Endodermal cell (in vitro differentiated cells): ENCODE measurements around the gene DEDD. TPM values are rescaled to one million over a fixed set of nuclear protein-coding genes. Genes with fewer than 3 reads are reported as not detected.

Source experiments
- DNase-seq: peaks from one replicate; pipeline ENCODE4 v3.0.0-alpha.2; 2017
- H3K27ac ChIP-seq: 2 replicates; pipeline ENCODE4 v1.5.1; 2013; ENCODE audit warnings: mild to moderate bottlenecking, low read depth, low read length, moderate library complexity
- H3K27me3 ChIP-seq: 2 replicates; pipeline ENCODE4 v1.6.1; 2013; ENCODE audit warnings: mild to moderate bottlenecking, low read length, moderate library complexity; ENCODE audit not compliant: insufficient read depth, control insufficient read depth, poor library complexity, severe bottlenecking
- H3K36me3 ChIP-seq: 2 replicates; pipeline ENCODE4 v1.7.0; 2013; ENCODE audit warnings: mild to moderate bottlenecking, low read length, moderate library complexity; ENCODE audit not compliant: control insufficient read depth, insufficient read depth
- H3K4me1 ChIP-seq: one replicate; pipeline ENCODE4 v1.7.0; 2013; ENCODE audit warnings: low read length; ENCODE audit not compliant: control insufficient read depth, insufficient read depth
- H3K4me3 ChIP-seq: 2 replicates; pipeline ENCODE4 v1.5.1; 2013; ENCODE audit warnings: mild to moderate bottlenecking, low read length, moderate library complexity
- H3K9ac ChIP-seq: 2 replicates; pipeline ENCODE4 v1.6.1; 2013; ENCODE audit warnings: mild to moderate bottlenecking, low read length, moderate library complexity; ENCODE audit not compliant: poor library complexity, severe bottlenecking; ENCODE audit errors: extremely low read depth
- H3K9me3 ChIP-seq: 2 replicates; pipeline ENCODE4 v1.6.1; 2013; ENCODE audit warnings: mild to moderate bottlenecking, low read length, moderate library complexity; ENCODE audit not compliant: control insufficient read depth
- H3K27ac Mint-ChIP-seq: 2 replicates; pipeline ENCODE4 v1.8.0; 2020; ENCODE audit warnings: mixed read lengths
- H3K27me3 Mint-ChIP-seq: 2 replicates; pipeline ENCODE4 v1.8.0; 2021; ENCODE audit warnings: mild to moderate bottlenecking, mixed read lengths; ENCODE audit not compliant: insufficient read depth
- H3K36me3 Mint-ChIP-seq: 2 replicates; pipeline ENCODE4 v1.8.0; 2020; ENCODE audit warnings: low read depth, mixed read lengths
- H3K4me1 Mint-ChIP-seq: 2 replicates; pipeline ENCODE4 v1.8.0; 2020; ENCODE audit warnings: mixed read lengths
- H3K4me3 Mint-ChIP-seq: 2 replicates; pipeline ENCODE4 v1.8.0; 2020; ENCODE audit warnings: mild to moderate bottlenecking, moderate library complexity, mixed read lengths
- H3K9me3 Mint-ChIP-seq: 2 replicates; pipeline ENCODE4 v1.8.0; 2020; ENCODE audit warnings: mild to moderate bottlenecking, mixed read lengths
- CTCF ChIP-seq: fragments of 200-600 bp; sonication (generic); conservative IDR thresholded peaks from 2 replicates; pipeline ENCODE4 v1.5.0; 2021; ENCODE audit warnings: antibody characterized with exemption, mild to moderate bottlenecking
- WGBS, 2 experiments: methylation state at CpG; one replicate each; pipeline versions ENCODE4 v1.1.5 to v1.1.7; 2013; ENCODE audit warnings: missing lambda C conversion rate in 2 of 2, mixed read lengths in 1 of 2; ENCODE audit not compliant: insufficient coverage in 1 of 2, insufficient read length in 1 of 2; 5-methylcytosine and 5-hydroxymethylcytosine counted together
- total RNA-seq, 2 donors: library from RNA; stranded (reverse); fragmentation: NEBNext Ultra II Directional in 1 of 2; extraction: Animal tissue kit (Norgen Biotek cat#: 25700) in 1 of 2; gene quantifications; 2 replicates in 1 of 2; 3 replicates in 1 of 2; pipeline ENCODE4 v1.2.1, GENCODE V29; 2021

DEDD gene
- total RNA-seq, 2 donors from 2014 or later = 34.2 to 39.8 TPM

- Histone ChIP-seq H3K27ac (peak overlapping the region; percentile 47), H3K4me3 (no peak overlapping the region), H3K27me3 (no peaks in the 10 kb centered on the region), H3K4me1 (no peaks in the 10 kb centered on the region), H3K9me3 (no peaks in the 10 kb centered on the region), H3K9ac (no peak overlapping the region), H3K36me3 (no peaks in the 10 kb centered on the region)
- Mint-ChIP-seq H3K4me3 (no peak overlapping the region), H3K27me3 (no peaks in the 10 kb centered on the region), H3K27ac (no peak overlapping the region), H3K36me3 (no peaks in the 10 kb centered on the region), H3K9me3 (no peaks in the 10 kb centered on the region), H3K4me1 (peaks cover 11% of the 10 kb centered on the region)
- TF ChIP-seq CTCF = no peak
- no peak for DNase-seq
- 94 to 95% methylated on average over 12 to 19 of the region's 19 CpGs for WGBS, 2 experiments
These were observed 59.6 kb downstream of the DEDD start for GRCh38 chr1:161072751-161073449.

- H3K4me3 ChIP-seq = no peak overlapping the region
- 71 to 85% methylated on average over 6 to 9 of the region's 9 CpGs for WGBS, 2 experiments
- peak; percentile 90 for DNase-seq
- no peaks in the 10 kb centered on the region for H3K9me3 ChIP-seq
- H3K4me3 Mint-ChIP-seq = no peak overlapping the region
- no peaks in the 10 kb centered on the region for H3K36me3 ChIP-seq
- H3K27ac ChIP-seq = no peak overlapping the region
- TF ChIP-seq CTCF = peak; percentile 90
- no peaks in the 10 kb centered on the region for H3K36me3 Mint-ChIP-seq
- H3K27ac Mint-ChIP-seq = peak overlapping the region; percentile 37
- H3K27me3 ChIP-seq = no peaks in the 10 kb centered on the region
- H3K4me1 ChIP-seq = no peaks in the 10 kb centered on the region
- H3K9me3 Mint-ChIP-seq = no peaks in the 10 kb centered on the region
- H3K27me3 Mint-ChIP-seq = no peaks in the 10 kb centered on the region
- H3K4me1 Mint-ChIP-seq = peaks cover 11% of the 10 kb centered on the region
- no peak overlapping the region for H3K9ac ChIP-seq
These were observed 60.5 kb downstream of the DEDD start for GRCh38 chr1:161071886-161072371.

Other genes with a start within 250 kb of the DEDD start
- gene ITLN1, start 247.5 kb downstream of the DEDD start, total RNA-seq = under 1 TPM; 0.22 to 0.51 TPM
- gene ITLN2, start 177.9 kb downstream of the DEDD start, total RNA-seq = 10 to 100 TPM; 20.3 to 29.7 TPM
- 100 to 1,000 TPM; 190 to 226 TPM for gene F11R, start 111.5 kb downstream of the DEDD start, total RNA-seq
- 10 to 100 TPM; 59.1 to 76.4 TPM for gene TSTD1, start 93.7 kb downstream of the DEDD start, total RNA-seq
- gene USF1, start 86.7 kb downstream of the DEDD start, total RNA-seq = 10 to 100 TPM; 55.5 to 57.3 TPM
- under 1 TPM; 0.07 to 0.13 TPM for gene ARHGAP30, start 62.8 kb downstream of the DEDD start, total RNA-seq
- gene NECTIN4, start 43.1 kb downstream of the DEDD start, total RNA-seq = not detected
- 10 to 100 TPM; 14.6 to 25.4 TPM for gene KLHDC9, start 34.3 kb downstream of the DEDD start, total RNA-seq
- 10 to 100 TPM; 62.9 to 95.7 TPM for gene PFDN2, start 14.6 kb downstream of the DEDD start, total RNA-seq
- gene NIT1, start 14.6 kb downstream of the DEDD start, total RNA-seq = 10 to 100 TPM; 51.0 to 65.1 TPM
- 10 to 100 TPM; 89.5 to 97.1 TPM for gene UFC1, start 21.3 kb upstream of the DEDD start, total RNA-seq
- 10 to 100 TPM; 26.7 to 39.7 TPM for gene USP21, start 26.8 kb upstream of the DEDD start, total RNA-seq
- gene PPOX, start 33.8 kb upstream of the DEDD start, total RNA-seq = 10 to 100 TPM; 46.4 to 47.2 TPM
- gene B4GALT3, start 44.8 kb upstream of the DEDD start, total RNA-seq = 10 to 100 TPM; 30.4 to 37.9 TPM
- gene ADAMTS4, start 66.4 kb upstream of the DEDD start, total RNA-seq = 1 to 10 TPM; 4.4 to 9.6 TPM
- gene NDUFS2, start 69.7 kb upstream of the DEDD start, total RNA-seq = 10 to 100 TPM; 83.5 to 100.0 TPM
- gene FCER1G, start 82.6 kb upstream of the DEDD start, total RNA-seq = under 1 TPM; 0.68 to 0.69 TPM
- 100 to 1,000 TPM; 268 to 396 TPM for gene APOA2, start 91.0 kb upstream of the DEDD start, total RNA-seq
- gene TOMM40L, start 93.4 kb upstream of the DEDD start, total RNA-seq = 10 to 100 TPM in 1 of 2 donors, 1 to 10 TPM in 1; 9.0 to 11.6 TPM
- not detected for gene NR1I3, start 105.5 kb upstream of the DEDD start, total RNA-seq
- 10 to 100 TPM in 1 of 2 donors, 1 to 10 TPM in 1; 4.0 to 11.3 TPM for gene PCP4L1, start 126.1 kb upstream of the DEDD start, total RNA-seq
- gene MPZ, start 177.3 kb upstream of the DEDD start, total RNA-seq = 1 to 10 TPM; 1.7 to 3.3 TPM
- gene SDHC, start 181.7 kb upstream of the DEDD start, total RNA-seq = 100 to 1,000 TPM; 270 to 296 TPM
- gene CFAP126, start 235.2 kb upstream of the DEDD start, total RNA-seq = 1 to 10 TPM in 1 of 2 donors, under 1 TPM in 1; 0.86 to 1.2 TPM